Measurements from ENCODE around the gene ABCC11. TPM values are rescaled to one million over a fixed set of nuclear protein-coding genes. Genes with fewer than 3 reads are reported as not detected.

Gene ABCC11
- total RNA-seq, 6 donors from 2014 or later = 0.15 to 0.33 (median 0.21) TPM; not detected in 2

GRCh38 chr16:48203974-48204824 is 43.1 kb downstream of the ABCC11 start:
- H3K36me3 ChIP-seq = no peaks in the 10 kb centered on the region
- H3K27ac ChIP-seq = no peak overlapping the region
- H3K27me3 ChIP-seq = no peaks in the 10 kb centered on the region
- ATAC-seq (ENCODE audit: low FRiP score in 2 of 2) (no peak), DNase-seq (no peak)
- no peaks in the 10 kb centered on the region for H3K4me1 ChIP-seq
- no peaks in the 10 kb centered on the region for H3K9me3 ChIP-seq
- WGBS, 2 donors = 81 to 91% methylated on average over 8 of the region's 8 CpGs
- no peak overlapping the region for H3K4me3 ChIP-seq
- TF ChIP-seq POLR2A (IDR thresholded peaks at IDR 0.05) (no peak), CTCF (IDR thresholded peaks at IDR 0.05) (no peak)

GRCh38 chr16:48201515-48202201 is 45.7 kb downstream of the ABCC11 start:
- Histone ChIP-seq H3K4me3 (no peak overlapping the region), H3K27me3 (no peaks in the 10 kb centered on the region), H3K9me3 (no peaks in the 10 kb centered on the region), H3K4me1 (no peaks in the 10 kb centered on the region), H3K27ac (no peak overlapping the region), H3K36me3 (no peaks in the 10 kb centered on the region)
- TF ChIP-seq EP300 (IDR thresholded peaks at IDR 0.05) (no peak), POLR2A (IDR thresholded peaks at IDR 0.05) (no peak)
- no peak for DNase-seq
- ATAC-seq (ENCODE audit: low FRiP score in 2 of 2) = no peak
- WGBS, 2 donors = 70 to 78% methylated on average over 6 of the region's 6 CpGs

GRCh38 chr16:48197294-48197693 is 50.0 kb downstream of the ABCC11 start:
- Histone ChIP-seq H3K27me3 (no peaks in the 10 kb centered on the region), H3K36me3 (no peaks in the 10 kb centered on the region), H3K27ac (no peak overlapping the region), H3K9me3 (no peaks in the 10 kb centered on the region), H3K4me3 (no peak overlapping the region), H3K4me1 (peaks cover 0 to 4% (median 0%) of the 10 kb centered on the region in 4 donors)
- TF ChIP-seq CTCF (IDR thresholded peaks at IDR 0.05) (no peak), POLR2AphosphoS5 (IDR thresholded peaks at IDR 0.05) (no peak), POLR2A (IDR thresholded peaks at IDR 0.05) (no peak), EP300 (IDR thresholded peaks at IDR 0.05) (no peak)
- ATAC-seq (ENCODE audit: low FRiP score in 2 of 2) (no peak), DNase-seq (no peak)
- 83 to 88% methylated on average over 3 of the region's 3 CpGs for WGBS, 2 donors

- ATAC-seq (ENCODE audit: low FRiP score in 2 of 2) (peak in 1 of 2 donors; percentile 16), DNase-seq (no peak)
These were observed 52.3 kb downstream of the ABCC11 start for GRCh38 chr16:48194828-48195556.

More at GRCh38 chr16:48194828-48195556, 52.3 kb downstream of the ABCC11 start:
- Histone ChIP-seq H3K27me3 (no peaks in the 10 kb centered on the region), H3K4me1 (peaks cover 0 to 4% (median 0%) of the 10 kb centered on the region in 4 donors), H3K36me3 (no peaks in the 10 kb centered on the region), H3K9me3 (no peaks in the 10 kb centered on the region), H3K4me3 (no peak overlapping the region), H3K27ac (no peak overlapping the region)
- no peak for TF ChIP-seq POLR2AphosphoS5 (IDR thresholded peaks at IDR 0.05)
- TF ChIP-seq CTCF (IDR thresholded peaks at IDR 0.05) = no peak
- TF ChIP-seq EP300 (IDR thresholded peaks at IDR 0.05) = no peak
- no peak for TF ChIP-seq POLR2A (IDR thresholded peaks at IDR 0.05)
- 24 to 47% methylated on average over 5 of the region's 5 CpGs for WGBS, 2 donors
